Thyroid gland (tissue), 4 donors: ENCODE data around the gene SPATA12. TPM values are rescaled to one million over a fixed set of nuclear protein-coding genes. Genes with fewer than 3 reads are reported as not detected.

Experiments
- DNase-seq, 2 donors: peaks; one replicate each; pipeline ENCODE4 v3.0.0-alpha.2; 2019
- H3K27ac ChIP-seq, 3 donors: fragments of 200-600 bp; sonication (generic); 1 replicate in 2 of 3; 2 replicates in 1 of 3; pipeline ENCODE4 v1.5.1; 2016 to 2019; ENCODE audit warnings: mild to moderate bottlenecking in 1 of 3, moderate library complexity in 1 of 3
- H3K27me3 ChIP-seq: fragments of 200-600 bp; sonication (generic); one replicate; pipeline ENCODE4 v1.5.1; 2019
- H3K36me3 ChIP-seq, 2 donors: fragments of 200-600 bp; sonication (generic); one replicate each; pipeline ENCODE4 v1.5.1; 2016 to 2019
- H3K4me1 ChIP-seq, 2 donors: fragments of 200-600 bp; sonication (generic); one replicate each; pipeline ENCODE4 v1.5.1; 2017 to 2019
- H3K4me3 ChIP-seq, 3 donors: fragments of 200-600 bp; sonication (generic); replicated peaks in 1 of 3; 1 replicate in 2 of 3; 2 replicates in 1 of 3; pipeline ENCODE4 v1.5.1; 2016; ENCODE audit warnings: mild to moderate bottlenecking in 1 of 3
- H3K9me3 ChIP-seq: fragments of 200-600 bp; sonication (generic); one replicate; pipeline ENCODE4 v1.5.1; 2017
- CTCF ChIP-seq, 6 experiments: fragments of 200-600 bp in 3 of 6; fragments of 450-650 bp in 3 of 6; sonication (generic) in 3 of 6; IDR thresholded peaks; one replicate each; pipeline ENCODE4 v1.5.1; 2016 to 2019; ENCODE audit warnings: antibody characterized with exemption in 6 of 6, mild to moderate bottlenecking in 2 of 6, inconsistent platforms in 1 of 6, moderate library complexity in 1 of 6
- POLR2A ChIP-seq, 2 donors: fragments of 450-650 bp; IDR thresholded peaks; one replicate each; pipeline ENCODE4 v1.6.1; 2017; ENCODE audit warnings: antibody characterized with exemption in 2 of 2, mild to moderate bottlenecking in 2 of 2, moderate library complexity in 1 of 2
- WGBS, 2 donors: methylation state at CpG; one replicate each; pipeline ENCODE4 v1.1.5; 2017; 5-methylcytosine and 5-hydroxymethylcytosine counted together
- intact Hi-C: fragments of 100-400 bp; cut with DNase I; formaldehyde crosslinking; loops from one replicate; pipeline ENCODE4 v1.15.1; 2023
- total RNA-seq, 4 donors: library from RNA; depleted of rRNA; stranded (reverse); fragments of >200 nt; gene quantifications; one replicate each; pipeline ENCODE4 v1.2.3, GENCODE V29; 2016

SPATA12 gene
- total RNA-seq, 4 donors from 2014 or later = not detected

DNA sequence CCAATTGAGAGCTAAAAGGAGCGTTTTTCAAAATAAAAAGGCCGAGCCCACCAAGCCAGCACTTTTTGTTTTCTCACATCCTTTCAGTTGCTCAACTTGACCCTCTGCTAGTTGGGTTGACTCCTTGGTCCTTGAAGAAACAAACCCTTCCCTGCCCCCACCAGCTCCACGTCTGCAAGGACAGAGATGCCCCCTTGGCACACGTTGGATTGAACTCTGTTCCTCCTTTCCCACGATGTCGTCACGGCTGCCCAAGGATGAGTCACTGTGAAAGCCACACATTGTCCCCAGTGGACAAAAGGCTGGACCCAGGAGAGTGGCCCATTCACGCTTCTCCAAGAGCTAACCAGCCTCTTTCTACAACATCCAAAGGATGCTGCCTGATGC lies 43.0 kb upstream of the SPATA12 start:
- intact Hi-C loops = no loop called here
- TF ChIP-seq POLR2A (IDR thresholded peaks at IDR 0.05) = no peak
- TF ChIP-seq CTCF (IDR thresholded peaks at IDR 0.05) = no peak
- 39 to 59% methylated on average over 8 of the region's 8 CpGs for WGBS, 2 donors
- no peak for DNase-seq
- Histone ChIP-seq H3K4me3 (no peak overlapping the region), H3K27ac (no peak overlapping the region), H3K9me3 (no peaks in the 10 kb centered on the region), H3K4me1 (peaks cover 4 to 17% of the 10 kb centered on the region in 2 donors), H3K36me3 (no peaks in the 10 kb centered on the region), H3K27me3 (no peaks in the 10 kb centered on the region)

DNA sequence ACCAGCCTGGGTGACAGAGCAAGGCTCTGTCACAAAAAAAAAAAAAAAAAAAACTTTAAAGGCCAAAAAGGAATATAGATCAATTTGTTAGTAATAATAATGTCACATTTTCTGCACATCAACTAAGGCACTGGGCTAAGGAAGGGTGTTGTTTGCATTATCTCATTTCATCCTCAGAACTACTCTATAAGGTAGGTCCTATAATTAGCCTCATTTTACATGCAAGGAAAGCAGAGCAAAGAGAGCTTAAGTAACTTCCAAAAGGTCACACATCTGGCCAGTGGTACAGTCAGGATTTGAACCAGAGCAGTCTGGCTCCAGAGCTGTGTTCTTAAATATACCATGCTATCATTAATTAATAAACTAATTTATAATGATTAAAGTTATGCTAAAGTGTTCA lies 42.2 kb upstream of the SPATA12 start:
- H3K4me3 ChIP-seq = no peak overlapping the region
- intact Hi-C loops = no loop called here
- DNase-seq = no peak
- H3K36me3 ChIP-seq = no peaks in the 10 kb centered on the region
- H3K27me3 ChIP-seq = no peaks in the 10 kb centered on the region
- H3K27ac ChIP-seq = no peak overlapping the region
- peaks cover 4 to 17% of the 10 kb centered on the region in 2 donors for H3K4me1 ChIP-seq
- TF ChIP-seq POLR2A (IDR thresholded peaks at IDR 0.05) = no peak
- no peak for TF ChIP-seq CTCF (IDR thresholded peaks at IDR 0.05)
- H3K9me3 ChIP-seq = no peaks in the 10 kb centered on the region

- no peak for DNase-seq
- H3K27me3 ChIP-seq = no peaks in the 10 kb centered on the region
- H3K27ac ChIP-seq = no peak overlapping the region
- no peaks in the 10 kb centered on the region for H3K36me3 ChIP-seq
- peaks cover 4 to 17% of the 10 kb centered on the region in 2 donors for H3K4me1 ChIP-seq
- 45 to 55% methylated on average over 3 of the region's 3 CpGs for WGBS, 2 donors
- TF ChIP-seq CTCF (IDR thresholded peaks at IDR 0.05) (no peak), POLR2A (IDR thresholded peaks at IDR 0.05) (no peak)
- no peaks in the 10 kb centered on the region for H3K9me3 ChIP-seq
- H3K4me3 ChIP-seq = no peak overlapping the region
- intact Hi-C loops = no loop called here
Observed at GRCh38 chr3:57019057-57019456, 41.4 kb upstream of the SPATA12 start.

GRCh38 chr3:57025237-57025636 lies 35.2 kb upstream of the SPATA12 start:
- H3K4me3 ChIP-seq = no peak overlapping the region
- TF ChIP-seq CTCF (IDR thresholded peaks at IDR 0.05) = no peak
- no peak for TF ChIP-seq POLR2A (IDR thresholded peaks at IDR 0.05)
- no peak for DNase-seq
- H3K9me3 ChIP-seq = no peaks in the 10 kb centered on the region
- intact Hi-C loops = no loop called here
- no peaks in the 10 kb centered on the region for H3K27me3 ChIP-seq
- peaks cover 8 to 11% of the 10 kb centered on the region in 2 donors for H3K4me1 ChIP-seq
- H3K36me3 ChIP-seq = no peaks in the 10 kb centered on the region
- H3K27ac ChIP-seq = no peak overlapping the region
- 71 to 88% methylated on average over 3 of the region's 3 CpGs for WGBS, 2 donors

GRCh38 chr3:57026944-57027343 lies 33.5 kb upstream of the SPATA12 start:
- H3K27me3 ChIP-seq = no peaks in the 10 kb centered on the region
- TF ChIP-seq POLR2A (IDR thresholded peaks at IDR 0.05) (no peak), CTCF (IDR thresholded peaks at IDR 0.05) (no peak)

More at GRCh38 chr3:57026944-57027343, 33.5 kb upstream of the SPATA12 start:
- no peak overlapping the region for H3K4me3 ChIP-seq
- peak; percentile 63 to 64 for DNase-seq
- H3K4me1 ChIP-seq = peaks cover 15 to 18% of the 10 kb centered on the region in 2 donors
- intact Hi-C loops = no loop called here
- H3K27ac ChIP-seq = no peak overlapping the region
- WGBS, 2 donors = 44 to 55% methylated on average over 2 of the region's 2 CpGs
- no peaks in the 10 kb centered on the region for H3K9me3 ChIP-seq
- no peaks in the 10 kb centered on the region for H3K36me3 ChIP-seq
